B cell (primary cell): ENCODE results near the gene BRD9. TPM values are rescaled to one million over a fixed set of nuclear protein-coding genes. Genes with fewer than 3 reads are reported as not detected.
"Not testable (repeated sequence)": the region's sequence is repeated elsewhere in the genome, so short reads cannot be mapped to it uniquely, and the experiment has no call there.

Experiments used
- ATAC-seq: fragments of 200-7000 bp; cut with Tn5 transposase; one replicate; pipeline ENCODE4 v1.10.0; 2021; ENCODE audit warnings: low read depth, mild to moderate bottlenecking, moderate number of reproducible peaks, moderate library complexity
- CTCF ChIA-PET: fragments of 350-600 bp; sonication (Branson Sonifier 250); formaldehyde crosslinking; loops from one replicate; lab custom pipeline; 2021; ENCODE audit warnings: antibody characterized with exemption, inconsistent platforms; lab: Charles Lee
- POLR2A ChIA-PET: fragments of 350-600 bp; sonication (Branson Sonifier 250); formaldehyde crosslinking; loops from one replicate; lab custom pipeline; 2021; ENCODE audit warnings: antibody characterized with exemption; lab: Charles Lee
- DNase-seq: peaks from one replicate; pipeline ENCODE4 v3.0.0; 2013
- H2AFZ ChIP-seq: 2 replicates; pipeline ENCODE4 v1.6.1; 2012; ENCODE audit warnings: mild to moderate bottlenecking, low read depth, low read length; ENCODE audit not compliant: insufficient read depth, poor library complexity, severe bottlenecking
- H3K27ac ChIP-seq, 2 donors: 1 replicate in 1 of 2; 2 replicates in 1 of 2; pipeline ENCODE4 v1.5.1; 2012 to 2013; ENCODE audit warnings: low read length in 2 of 2, mild to moderate bottlenecking in 2 of 2, moderate library complexity in 1 of 2
- H3K27me3 ChIP-seq, 4 experiments: fragments of 200-600 bp in 1 of 4; sonication (generic) in 1 of 4; replicated peaks in 1 of 4; 1 replicate in 2 of 4; 2 replicates in 2 of 4; pipeline versions ENCODE4 v1.6.1 to v1.7.0; 2013 to 2016; ENCODE audit warnings: low read length in 3 of 4, mild to moderate bottlenecking in 2 of 4, mixed read lengths in 1 of 4, moderate library complexity in 1 of 4; ENCODE audit not compliant: insufficient read depth in 4 of 4, control insufficient read depth in 3 of 4; ENCODE audit errors: control extremely low read depth in 1 of 4
- H3K36me3 ChIP-seq, 2 experiments: replicated peaks in 1 of 2; 1 replicate in 1 of 2; 2 replicates in 1 of 2; pipeline versions ENCODE4 v1.6.1 to v1.7.1; 2013; ENCODE audit warnings: low read length in 1 of 2; ENCODE audit not compliant: insufficient read depth in 2 of 2, control insufficient read depth in 1 of 2; ENCODE audit errors: control extremely low read depth in 1 of 2, extremely low read depth in 1 of 2
- H3K4me1 ChIP-seq, 2 donors: fragments of 200-600 bp in 1 of 2; sonication (generic) in 1 of 2; 1 replicate in 1 of 2; 2 replicates in 1 of 2; pipeline versions ENCODE4 v1.5.1 to v1.6.1; 2013 to 2017; ENCODE audit warnings: low read length in 2 of 2; ENCODE audit not compliant: control insufficient read depth in 2 of 2, insufficient read depth in 2 of 2
- H3K4me2 ChIP-seq: replicated peaks from 2 replicates; pipeline ENCODE3; 2012; ENCODE audit warnings: mild to moderate bottlenecking, low read depth, low read length; ENCODE audit not compliant: poor library complexity, severe bottlenecking
- H3K4me3 ChIP-seq, 5 experiments: fragments of 200-600 bp in 1 of 5; sonication (generic) in 1 of 5; 1 replicate in 3 of 5; 2 replicates in 2 of 5; pipeline versions ENCODE4 v1.5.1 to v1.7.0; 2011 to 2016; ENCODE audit warnings: low read length in 4 of 5, mild to moderate bottlenecking in 4 of 5, low read depth in 2 of 5, control low read depth in 1 of 5, moderate library complexity in 1 of 5; ENCODE audit not compliant: insufficient read depth in 1 of 5; ENCODE audit errors: control extremely low read depth in 1 of 5, extremely low read depth in 1 of 5
- H3K79me2 ChIP-seq: fragments of 200-600 bp; sonication (generic); one replicate; pipeline ENCODE4 v1.6.0; 2016; ENCODE audit warnings: low read length; ENCODE audit not compliant: control insufficient read depth, insufficient read depth
- H3K9ac ChIP-seq: fragments of 200-600 bp; sonication (generic); 2 replicates; pipeline ENCODE4 v1.6.1; 2017; ENCODE audit warnings: mild to moderate bottlenecking, low read length, moderate library complexity
- H3K9me3 ChIP-seq, 3 donors: one replicate each; pipeline versions ENCODE4 v1.6.1 to v1.7.1; 2013; ENCODE audit warnings: low read length in 2 of 3; ENCODE audit not compliant: control insufficient read depth in 2 of 3, insufficient read depth in 1 of 3; ENCODE audit errors: control extremely low read depth in 1 of 3
- H4K20me1 ChIP-seq: 2 replicates; pipeline ENCODE4 v1.6.0; 2012; ENCODE audit warnings: mild to moderate bottlenecking, low read length; ENCODE audit not compliant: insufficient read depth, control insufficient read depth, poor library complexity, severe bottlenecking
- H3K27ac Mint-ChIP-seq: one replicate; pipeline ENCODE4 v1.8.0; 2021; ENCODE audit warnings: mixed read lengths
- H3K27me3 Mint-ChIP-seq: one replicate; pipeline ENCODE4 v1.8.0; 2021; ENCODE audit warnings: mixed read lengths
- H3K4me1 Mint-ChIP-seq: one replicate; pipeline ENCODE4 v1.8.0; 2021; ENCODE audit warnings: mixed read lengths
- H3K4me3 Mint-ChIP-seq: one replicate; pipeline ENCODE4 v1.8.0; 2021; ENCODE audit warnings: mixed read lengths
- H3K9me3 Mint-ChIP-seq: one replicate; pipeline ENCODE4 v1.8.0; 2022; ENCODE audit warnings: mixed read lengths; ENCODE audit not compliant: insufficient read depth
- WGBS: methylation state at CpG from one replicate; pipeline ENCODE4 v1.1.5; 2013; ENCODE audit warnings: missing lambda C conversion rate; ENCODE audit not compliant: insufficient coverage; 5-methylcytosine and 5-hydroxymethylcytosine counted together
- intact Hi-C: fragments of 100-400 bp; cut with micrococcal nuclease; formaldehyde crosslinking; loops from one replicate; pipeline ENCODE4 v1.10.0; 2022
- polyA plus RNA-seq: library from polyadenylated mRNA; depleted of rRNA; stranded (reverse); fragments of >200 nt; gene quantifications from 2 replicates; pipeline ENCODE4 v1.2.3, GENCODE V29; 2012
- total RNA-seq, 2 donors: library from RNA; stranded (reverse); fragments of 120-200 nt in 1 of 2; gene quantifications; 1 replicate in 1 of 2; 2 replicates in 1 of 2; pipeline versions ENCODE4 v1.2.3 to v1.2.4, GENCODE V29; 2013 to 2022

BRD9 gene
- total and polyA plus RNA-seq, 2 donors (not counting 1 experiment from before 2014, with no cell fraction given), result 28.3 to 68.6 TPM

DNA sequence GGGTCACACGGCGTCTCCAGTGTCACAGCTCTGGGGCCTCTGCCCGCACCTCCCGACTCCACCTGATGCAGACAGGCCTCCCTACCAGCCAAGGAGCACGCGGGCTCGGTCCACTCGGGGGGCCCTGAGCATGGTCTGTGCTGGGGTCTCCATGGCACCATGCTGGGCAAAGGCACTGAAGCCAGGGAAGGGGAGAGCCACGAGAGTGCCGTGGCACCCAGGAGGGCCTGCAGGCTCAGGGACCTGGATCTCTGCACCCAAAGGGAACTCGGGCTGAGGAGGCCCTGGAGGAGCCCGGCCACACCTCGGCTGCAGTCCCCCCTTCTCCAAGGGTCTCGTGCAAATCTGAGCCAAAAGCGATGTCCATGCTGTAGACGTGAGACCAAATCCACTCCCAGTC, 48.2 kb downstream of the BRD9 start:
- H3K9me3 ChIP-seq, POLR2A ChIA-PET, H2AFZ ChIP-seq, H4K20me1 ChIP-seq, H3K27ac Mint-ChIP-seq, CTCF ChIA-PET, H3K27me3 Mint-ChIP-seq, H3K9me3 Mint-ChIP-seq, H3K4me2 ChIP-seq, H3K9ac ChIP-seq, H3K27ac ChIP-seq, H3K4me3 ChIP-seq, H3K79me2 ChIP-seq, ATAC-seq, H3K27me3 ChIP-seq, H3K4me1 Mint-ChIP-seq, H3K36me3 ChIP-seq, H3K4me3 Mint-ChIP-seq, DNase-seq, H3K4me1 ChIP-seq: not testable (repeated sequence)
- intact Hi-C loops, result loop anchor here (5.0 kb wide), 1 partner anchor 82 kb away; no protein-coding TSS in a partner anchor
- WGBS, result 92% methylated on average over 14 of the region's 16 CpGs

GRCh38 chr5:843926-844325, 48.7 kb downstream of the BRD9 start:
- WGBS, result 77% methylated on average over 16 of the region's 22 CpGs
- DNase-seq, result not testable (repeated sequence)
- intact Hi-C loops, result loop anchor here (5.0 kb wide), 1 partner anchor 82 kb away; no protein-coding TSS in a partner anchor

DNA sequence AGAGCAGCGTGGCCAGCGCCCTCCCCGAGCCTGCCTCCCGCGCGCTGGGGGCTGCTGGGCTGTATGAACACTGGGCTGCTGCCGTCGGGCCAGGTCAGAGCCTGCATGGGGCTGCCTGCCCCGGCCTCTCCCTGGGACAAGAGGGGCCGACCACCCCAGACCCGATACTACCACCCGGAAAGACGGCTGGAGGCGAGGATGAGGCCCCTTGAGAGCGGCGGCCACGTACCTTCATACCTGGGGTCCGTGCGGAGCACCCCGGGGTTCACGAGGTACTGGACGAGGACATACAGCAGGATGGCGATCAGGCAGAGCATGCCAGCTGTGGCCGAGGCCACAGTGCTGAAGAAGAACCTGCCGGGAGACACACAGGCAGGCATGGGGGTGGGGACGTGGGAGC, 49.2 kb downstream of the BRD9 start:
- H3K36me3 ChIP-seq, H3K4me3 Mint-ChIP-seq, POLR2A ChIA-PET, DNase-seq, H3K4me3 ChIP-seq, H3K4me1 ChIP-seq, H4K20me1 ChIP-seq, H3K79me2 ChIP-seq, H3K27me3 ChIP-seq, H2AFZ ChIP-seq, ATAC-seq, H3K9ac ChIP-seq, H3K9me3 ChIP-seq, H3K4me2 ChIP-seq, H3K27ac ChIP-seq, H3K9me3 Mint-ChIP-seq, H3K27me3 Mint-ChIP-seq, CTCF ChIA-PET, H3K27ac Mint-ChIP-seq, H3K4me1 Mint-ChIP-seq: not testable (repeated sequence)
- WGBS, result no CpG with 5 or more reads among the region's 26 CpGs
- intact Hi-C loops, result loop anchor here (5.0 kb wide), 1 partner anchor 81 kb away; no protein-coding TSS in a partner anchor

More at GRCh38 chr5:843926-844325, 48.7 kb downstream of the BRD9 start:
- H3K9me3 ChIP-seq, CTCF ChIA-PET, H3K27me3 Mint-ChIP-seq, H3K27me3 ChIP-seq, H3K4me1 ChIP-seq, H3K9me3 Mint-ChIP-seq, H3K36me3 ChIP-seq, H3K79me2 ChIP-seq, H2AFZ ChIP-seq, H3K4me1 Mint-ChIP-seq, ATAC-seq, H3K4me3 Mint-ChIP-seq, H4K20me1 ChIP-seq, H3K4me2 ChIP-seq, H3K9ac ChIP-seq, H3K27ac ChIP-seq, H3K4me3 ChIP-seq, POLR2A ChIA-PET, H3K27ac Mint-ChIP-seq: not testable (repeated sequence)

DNA sequence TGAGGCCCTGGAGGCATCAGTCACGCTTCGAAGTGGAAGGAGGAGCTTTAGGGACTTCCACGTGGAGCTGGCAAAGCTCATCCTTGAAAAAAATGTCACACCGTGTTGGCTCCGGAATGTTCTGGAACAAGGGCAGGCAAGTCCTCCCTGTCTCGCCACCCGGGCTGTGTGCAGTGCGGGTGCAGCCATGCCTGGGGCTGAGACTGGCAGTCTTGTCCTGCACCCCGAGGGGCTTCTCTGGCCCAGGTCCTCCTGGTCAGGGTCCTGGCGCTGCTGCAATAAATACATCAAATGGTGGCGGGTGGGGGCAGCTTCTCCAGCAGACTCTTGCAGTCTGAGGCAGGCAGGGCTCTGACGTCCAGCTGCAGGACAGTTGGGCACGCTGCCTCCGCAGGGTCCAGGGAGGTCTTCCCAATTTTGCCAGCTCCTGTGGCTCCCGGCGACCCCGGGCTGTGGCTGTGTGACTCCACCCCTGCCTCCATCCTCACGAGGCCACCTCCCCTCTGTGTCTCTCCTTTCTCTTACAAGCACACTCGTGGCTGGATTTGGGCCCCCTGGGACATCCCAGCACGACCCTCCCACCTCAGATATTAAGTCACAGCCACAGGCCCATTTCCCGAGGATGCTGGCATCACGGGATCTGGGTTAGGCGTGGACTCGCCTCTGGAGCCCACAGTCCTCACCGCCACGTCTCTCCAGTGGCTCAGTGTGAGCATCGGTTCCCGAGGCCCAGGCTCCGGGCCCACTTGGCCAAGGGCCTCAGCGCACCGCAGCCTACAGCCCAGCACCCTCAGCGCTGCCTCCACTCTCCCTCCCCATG, 50.0 kb downstream of the BRD9 start:
- H3K36me3 ChIP-seq, H3K4me1 Mint-ChIP-seq, CTCF ChIA-PET, H3K27ac Mint-ChIP-seq, H3K27me3 ChIP-seq, H3K27ac ChIP-seq, H4K20me1 ChIP-seq, ATAC-seq, H3K4me2 ChIP-seq, H3K79me2 ChIP-seq, H3K9ac ChIP-seq, DNase-seq, H3K9me3 ChIP-seq, H3K4me3 ChIP-seq, H3K27me3 Mint-ChIP-seq, H2AFZ ChIP-seq, H3K4me1 ChIP-seq, H3K4me3 Mint-ChIP-seq, POLR2A ChIA-PET, H3K9me3 Mint-ChIP-seq: not testable (repeated sequence)
- intact Hi-C loops, result loop anchor here (5.0 kb wide), 1 partner anchor 80 kb away; no protein-coding TSS in a partner anchor
- 94% methylated on average over 20 of the region's 32 CpGs for WGBS
